Amygdala (tissue), 56 donors: ENCODE data around the gene IL10RB.
A peak's percentile ranks its signal among the peaks of the same experiment; 100 is the strongest.
"Not testable (repeated sequence)": the region's sequence is repeated elsewhere in the genome, so short reads cannot be mapped to it uniquely, and the experiment has no call there.

Source experiments
- DNase-seq, 56 donors: peaks; one replicate each; lab custom pipeline; 2025; lab: John Stamatoyannopoulos, UW

IL10RB gene

DNA sequence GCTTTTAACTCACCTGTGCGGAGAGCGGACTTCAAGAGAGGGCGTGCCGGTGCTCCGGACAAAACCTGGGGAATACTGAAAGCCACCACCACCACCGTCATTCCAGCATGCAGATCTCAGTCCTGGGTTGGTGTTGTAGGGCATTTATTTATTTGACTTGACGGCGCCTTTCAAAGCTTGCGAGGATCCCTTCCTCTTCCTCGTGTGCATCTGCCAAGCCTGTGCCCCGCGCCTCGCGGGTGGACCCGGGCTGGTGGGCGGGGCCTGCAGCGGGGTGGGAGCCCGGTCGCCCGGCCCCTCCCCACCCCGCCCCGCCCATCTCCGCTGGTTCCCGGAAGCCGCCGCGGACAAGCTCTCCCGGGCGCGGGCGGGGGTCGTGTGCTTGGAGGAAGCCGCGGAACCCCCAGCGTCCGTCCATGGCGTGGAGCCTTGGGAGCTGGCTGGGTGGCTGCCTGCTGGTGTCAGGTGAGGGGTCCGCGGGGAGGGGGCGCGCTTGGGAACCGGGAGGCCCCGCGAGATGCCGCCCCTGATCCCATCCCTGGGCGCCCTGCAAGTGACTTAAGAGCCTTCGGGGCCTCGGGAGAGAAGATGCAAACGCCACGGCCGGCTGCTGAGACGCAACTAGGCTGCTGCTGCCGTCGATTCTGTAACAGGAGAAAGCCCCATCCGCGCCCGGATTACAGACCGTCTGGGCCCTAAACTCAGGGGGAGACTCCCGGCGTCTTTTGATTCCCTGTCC is at the start of gene IL10RB:
IL10RB (plus strand) TSS at position 318 of the 739 bp plus-strand sequence; CDS start at position 417, 99 bp downstream.
- DNase-seq: peak in 51 of 56 donors; percentile 14 to 80 (median 48)

GRCh38 chr21:33217138-33217520 is 49.0 kb upstream of the IL10RB start:
- no peak for DNase-seq

DNA sequence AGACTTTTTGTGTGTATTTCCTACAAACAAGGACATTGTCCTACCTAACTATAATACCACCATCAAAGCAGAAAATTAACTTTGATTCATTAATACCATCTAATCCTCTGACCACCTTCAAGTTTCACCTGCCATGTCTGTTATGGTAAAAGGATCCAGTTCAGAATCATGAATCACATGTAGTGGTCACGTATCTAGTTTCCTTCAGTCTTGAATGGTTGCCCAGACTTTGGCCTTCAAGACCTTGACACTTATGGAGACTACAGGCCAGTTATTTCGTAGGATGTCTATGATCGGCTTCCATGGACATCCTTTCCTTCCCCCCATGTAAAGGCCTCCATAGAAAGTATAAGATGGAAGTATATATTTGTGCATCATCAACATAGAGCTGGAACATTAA is 46.9 kb upstream of the IL10RB start:
- no peak for DNase-seq

GRCh38 chr21:33219954-33220353 is 46.2 kb upstream of the IL10RB start:
- no peak for DNase-seq

GRCh38 chr21:33225376-33225775 is 40.8 kb upstream of the IL10RB start:
- not testable (repeated sequence) for DNase-seq

GRCh38 chr21:33228455-33228854 is 37.7 kb upstream of the IL10RB start:
- no peak for DNase-seq

DNA sequence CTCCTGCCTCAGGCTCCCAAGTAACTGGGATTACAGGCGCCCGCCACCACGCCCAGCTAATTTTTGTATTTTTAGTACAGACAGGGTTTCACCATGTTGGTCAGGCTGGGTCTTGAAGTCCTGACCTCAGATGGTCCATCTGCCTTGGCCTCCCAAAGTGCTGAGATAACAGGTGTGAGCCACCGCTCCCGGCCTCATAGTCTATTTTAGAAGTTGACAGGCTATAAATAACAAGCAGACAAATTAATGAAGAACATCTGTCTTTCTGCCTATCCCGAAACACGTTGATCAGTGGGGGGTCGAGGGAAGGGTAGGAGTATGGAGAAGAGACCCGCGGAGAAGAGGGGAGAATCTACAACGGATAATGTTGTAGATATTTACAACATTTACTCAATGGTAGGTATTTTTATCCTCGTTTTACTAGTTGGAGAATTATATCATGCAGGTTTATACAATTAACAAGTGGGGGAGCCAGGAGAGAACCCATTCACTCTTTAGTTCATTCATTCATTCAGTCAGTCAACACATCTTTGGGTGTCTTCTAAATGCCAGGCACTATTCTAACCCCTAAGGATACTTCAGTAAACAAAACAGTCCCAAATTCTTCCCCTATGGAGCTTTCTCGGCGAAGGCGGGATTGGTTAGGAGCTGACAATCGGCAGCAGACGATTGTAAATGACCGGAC is 36.9 kb upstream of the IL10RB start:
- DNase-seq: no peak

DNA sequence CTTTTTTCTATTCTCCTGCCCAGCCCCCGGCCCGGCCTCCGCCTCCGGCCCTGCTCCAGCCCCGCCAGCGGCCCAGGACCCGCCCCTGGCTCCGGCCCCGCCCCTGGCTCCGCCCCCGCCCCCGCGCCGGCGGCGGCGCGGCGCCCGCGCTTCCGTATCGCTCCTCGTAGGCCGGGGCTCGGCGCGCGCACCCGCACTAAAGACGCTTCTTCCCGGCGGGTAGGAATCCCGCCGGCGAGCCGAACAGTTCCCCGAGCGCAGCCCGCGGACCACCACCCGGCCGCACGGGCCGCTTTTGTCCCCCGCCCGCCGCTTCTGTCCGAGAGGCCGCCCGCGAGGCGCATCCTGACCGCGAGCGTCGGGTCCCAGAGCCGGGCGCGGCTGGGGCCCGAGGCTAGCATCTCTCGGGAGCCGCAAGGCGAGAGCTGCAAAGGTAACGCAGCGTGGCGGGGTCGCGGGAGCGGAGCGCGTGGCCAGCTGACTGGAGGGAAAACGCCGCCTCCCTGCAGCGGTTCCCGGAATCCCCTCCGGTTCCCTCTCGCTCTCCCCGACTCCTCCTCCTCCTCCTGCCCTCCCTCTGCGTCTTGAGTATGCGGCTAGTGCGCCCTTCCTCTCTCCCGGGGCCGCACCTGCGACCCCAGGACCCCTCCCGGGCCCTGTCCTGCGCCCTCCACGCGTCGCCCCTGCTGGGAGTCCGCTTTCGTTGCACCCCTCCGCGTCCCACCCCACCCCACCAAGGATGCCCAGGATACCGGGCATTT is 36.2 kb upstream of the IL10RB start, which contains the start of gene IFNAR2:
IFNAR2 (plus strand) TSS at position 155 of the 761 bp plus-strand sequence. CDS start 11,985 bp downstream, outside the sequence.
- DNase-seq: peak in 48 of 56 donors; percentile 22 to 83 (median 60)

- DNase-seq: peak in 39 of 56 donors; percentile 11 to 63 (median 47)
Observed at GRCh38 chr21:33230545-33231324, 35.4 kb upstream of the IL10RB start.

DNA sequence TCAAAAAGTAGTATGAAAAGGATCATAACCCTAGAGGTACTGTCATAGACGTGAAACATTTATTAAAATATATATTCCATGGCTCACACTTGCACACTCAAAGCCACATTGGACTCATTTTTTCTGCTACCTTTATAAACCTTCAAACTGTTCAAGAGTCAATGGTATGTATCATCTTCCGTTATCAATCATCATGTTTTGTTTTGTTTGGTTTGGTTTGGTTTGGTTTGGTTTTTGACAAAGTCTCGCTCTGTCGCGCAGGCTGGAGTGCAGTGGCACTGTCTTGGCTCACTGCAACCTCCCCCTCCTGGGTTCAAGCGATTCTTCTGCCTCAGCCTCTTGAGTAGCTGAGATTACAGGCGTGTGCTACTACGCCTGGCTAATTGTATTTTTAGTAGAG is 34.6 kb upstream of the IL10RB start:
- DNase-seq: no peak

DNA sequence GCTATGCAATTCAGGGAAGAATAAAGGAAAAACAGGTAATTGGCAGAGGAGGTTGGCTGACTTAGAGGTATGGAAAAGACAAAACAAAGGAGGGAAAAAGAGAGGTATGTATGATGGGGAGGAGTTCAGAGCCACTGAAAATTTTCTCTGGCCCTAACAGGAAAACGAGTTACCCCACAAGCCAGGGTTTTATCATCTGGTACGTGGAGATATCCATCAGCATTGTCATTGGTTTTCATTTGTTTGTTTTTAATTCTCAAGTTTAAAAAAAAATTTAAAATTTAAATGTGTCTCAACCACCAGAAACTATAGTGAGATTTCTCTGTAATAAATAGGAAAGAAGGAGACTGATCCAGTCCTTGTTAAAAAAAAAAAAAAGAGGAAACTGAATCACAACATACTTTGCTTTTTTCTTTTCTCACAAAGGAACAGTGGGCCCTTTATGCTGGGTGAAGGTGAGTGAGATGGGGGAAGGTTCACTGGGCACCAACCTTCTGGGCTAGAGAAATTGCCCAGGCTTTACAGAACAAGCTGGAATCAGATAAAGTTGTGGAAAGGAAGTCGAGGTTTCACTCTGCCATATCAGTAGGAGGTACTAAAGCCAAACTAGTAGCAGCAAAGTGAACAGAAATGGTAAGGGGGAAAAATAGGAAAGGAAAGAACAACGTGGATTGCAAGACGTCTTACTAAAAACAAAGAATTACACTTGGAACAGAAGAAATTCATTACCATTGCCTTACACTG is 33.7 kb upstream of the IL10RB start:
- DNase-seq: no peak

DNA sequence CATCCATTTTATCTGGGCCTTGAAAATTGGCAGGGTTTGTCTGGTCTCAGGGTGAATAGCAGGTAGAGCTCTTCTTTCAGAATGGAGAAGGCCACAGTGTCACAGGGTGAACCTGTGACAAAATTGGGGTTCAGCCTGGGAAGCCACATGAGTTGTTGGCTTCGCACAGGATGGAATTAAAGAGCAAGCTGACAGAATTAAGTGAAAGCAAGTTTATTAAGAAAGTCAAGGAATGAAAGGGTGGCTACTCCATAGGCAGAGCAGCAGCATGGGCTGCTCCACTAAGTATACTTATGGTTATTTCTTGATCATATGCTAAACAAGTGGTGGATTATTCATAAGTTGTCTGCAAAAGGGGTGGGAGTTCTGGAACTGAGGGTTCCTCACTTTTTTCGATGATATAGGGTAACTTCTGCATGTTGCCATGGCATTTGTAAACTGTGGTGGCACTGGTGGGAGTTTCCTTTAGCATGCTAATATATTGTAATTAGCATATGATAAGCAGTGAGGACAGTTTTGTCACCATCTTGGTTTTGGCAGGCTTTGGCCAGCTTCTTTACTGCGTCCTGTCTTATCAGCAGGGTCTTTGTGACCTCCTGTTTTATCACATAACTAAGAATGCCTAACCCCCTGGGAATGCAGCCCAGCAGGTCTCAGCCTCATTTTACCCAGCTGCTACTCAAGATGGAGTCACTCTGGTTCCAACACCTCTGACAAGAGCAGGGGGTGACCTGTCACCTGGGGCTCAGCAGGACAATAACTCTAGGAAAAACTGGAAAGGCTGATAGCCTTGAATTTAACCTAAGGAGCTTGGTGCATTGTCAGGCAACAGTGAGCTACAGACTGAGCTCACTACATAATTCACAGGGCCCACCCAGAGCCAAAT is 31.3 kb upstream of the IL10RB start:
- DNase-seq: no peak

DNA sequence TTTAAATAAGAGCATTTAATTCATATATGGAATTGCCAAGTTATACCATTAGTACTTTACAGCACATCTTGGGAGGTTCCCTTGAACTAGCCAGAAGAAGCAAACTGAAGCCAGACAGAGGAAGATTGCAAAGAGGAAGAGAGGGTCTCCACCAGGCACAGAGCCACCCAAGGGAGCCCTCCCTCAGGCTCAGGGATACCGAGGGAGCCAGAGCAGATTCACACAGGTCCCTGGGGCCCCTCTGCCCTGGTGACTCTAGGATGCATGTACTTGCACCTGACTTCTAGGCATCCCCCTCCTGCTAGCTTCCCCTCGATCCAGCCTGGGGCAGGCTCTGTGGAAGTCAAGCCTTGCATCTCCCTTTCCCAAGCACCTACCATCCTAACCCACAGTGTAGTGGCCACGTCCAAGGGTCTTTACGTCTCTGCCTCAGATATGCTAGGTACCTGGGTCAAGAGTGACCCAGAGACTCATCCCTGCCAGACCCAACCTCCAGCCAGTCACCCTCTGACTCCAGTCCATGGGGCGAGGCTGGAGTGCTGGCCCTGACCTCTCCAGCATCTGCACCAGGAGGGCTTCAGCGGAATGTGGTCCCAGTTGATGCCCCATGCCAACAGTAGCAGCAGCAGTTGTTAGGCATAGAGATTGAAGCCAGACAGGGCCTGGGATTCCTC is 30.0 kb upstream of the IL10RB start:
- DNase-seq: no peak

- no peak for DNase-seq
Observed at GRCh38 chr21:33236766-33237165, 29.4 kb upstream of the IL10RB start.

DNA sequence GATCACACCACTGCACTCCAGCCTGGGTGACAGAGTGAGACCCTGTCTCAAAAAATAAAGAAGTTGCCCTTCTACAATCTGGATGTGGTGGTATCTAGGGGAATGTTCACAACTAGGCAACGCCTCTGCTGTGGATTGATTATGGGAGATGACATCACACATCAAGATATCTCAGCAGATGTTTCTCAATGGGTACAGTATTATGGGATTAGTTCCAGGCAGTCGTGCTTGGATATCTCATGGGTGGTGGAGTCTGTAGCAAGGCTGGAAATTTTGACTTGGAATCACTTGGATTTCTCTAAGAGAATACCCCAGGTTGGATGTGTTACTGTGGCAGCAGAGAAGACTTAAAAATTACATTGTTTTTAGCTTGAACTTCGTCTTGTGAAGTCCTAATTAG is 28.7 kb upstream of the IL10RB start:
- DNase-seq: no peak

- DNase-seq: no peak
Observed at GRCh38 chr21:33238146-33238545, 28.0 kb upstream of the IL10RB start.

DNA sequence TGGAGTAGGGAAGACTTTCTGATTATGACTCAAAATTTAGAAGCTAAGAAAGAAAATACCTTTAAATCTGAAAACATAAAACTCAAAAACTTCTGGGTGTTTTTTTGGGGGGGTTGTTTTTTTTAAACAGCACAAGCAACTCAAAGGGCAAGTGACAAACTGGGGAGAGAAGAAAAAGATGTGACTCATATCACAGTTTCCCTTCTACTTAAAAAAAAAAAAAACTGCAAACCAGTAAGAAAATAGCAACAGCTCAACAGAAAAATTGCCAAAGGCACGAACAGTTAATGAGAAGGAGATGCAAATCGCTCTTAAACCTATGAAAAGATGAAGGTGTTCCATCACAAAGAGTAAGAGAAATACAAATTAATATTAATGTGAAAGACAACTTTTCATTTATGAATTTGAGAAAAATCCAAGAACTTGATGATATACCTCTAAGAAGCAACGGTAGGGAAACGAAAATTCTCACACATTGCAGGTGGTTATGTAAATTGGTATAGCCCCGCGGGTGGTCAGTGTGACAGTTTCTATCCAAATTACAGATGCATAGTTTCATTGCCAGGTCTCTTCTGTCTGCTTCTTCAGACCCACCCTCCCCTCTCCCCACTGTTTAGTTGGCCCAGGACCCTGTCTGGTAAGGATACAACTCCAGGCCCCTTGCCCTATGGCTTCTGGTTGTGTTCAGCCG is 27.5 kb upstream of the IL10RB start:
- DNase-seq: no peak
